ENCODE results near the gene TLE4. TPM values are rescaled to one million over a fixed set of nuclear protein-coding genes. Genes with fewer than 3 reads are reported as not detected.

TLE4 gene
- polyA plus RNA-seq, 3 donors, result 21.0 to 107 (median 21.7) TPM

DNA sequence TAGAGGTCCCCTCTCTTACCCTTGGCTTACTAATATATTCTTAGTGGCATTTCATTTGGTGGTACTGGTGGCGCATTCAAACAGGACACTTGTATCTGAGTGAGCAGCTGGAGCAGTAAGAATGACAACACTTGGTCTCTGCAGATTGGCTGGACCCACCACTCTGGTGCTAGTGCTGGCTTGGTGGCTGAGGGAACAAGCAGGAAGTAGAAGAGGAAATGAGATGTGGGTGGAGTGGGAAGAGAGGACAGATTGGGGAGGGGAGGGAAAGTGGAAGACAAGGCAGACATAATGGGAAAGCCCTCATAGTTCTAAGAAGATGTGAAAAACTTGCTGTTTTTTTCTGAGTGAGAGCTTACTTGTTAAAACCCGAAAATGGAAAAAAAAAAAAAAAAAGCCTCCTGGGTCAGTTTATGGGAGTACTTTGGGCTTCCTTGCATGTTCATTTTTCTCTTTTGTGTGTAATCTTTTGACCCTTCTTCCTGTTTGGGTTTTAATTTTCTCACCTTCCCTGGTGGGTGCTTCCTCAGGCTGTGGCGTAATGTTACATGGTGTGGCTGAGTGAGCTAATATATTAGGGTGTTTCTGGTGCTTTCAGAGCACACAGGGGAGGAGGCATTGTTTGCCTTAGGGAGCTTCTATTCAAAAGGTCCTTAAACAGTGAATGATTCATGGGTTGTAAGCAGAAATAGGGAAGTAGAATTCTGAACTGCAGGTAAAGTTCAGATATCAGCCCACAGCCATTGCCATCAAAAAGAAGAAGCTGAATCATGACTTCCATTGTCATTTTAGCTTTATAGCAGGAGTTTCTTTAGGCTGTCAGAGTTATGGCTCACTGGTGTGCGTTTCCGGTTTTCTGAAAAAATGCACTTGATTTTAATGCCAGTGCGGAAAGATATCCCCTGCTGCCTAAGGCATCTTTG lies 52.3 kb downstream of the TLE4 start:
- H3K4me3 ChIP-seq (replicated peaks in 1 of 3; ENCODE audit: low read depth in 2 of 3, low read length in 3 of 3), result peak overlapping the region in 2 of 3 experiments; percentile 20 to 64
- H3K9ac ChIP-seq (ENCODE audit: insufficient read depth, low read length, poor library complexity, severe bottlenecking), result peak overlapping the region; percentile 26
- DNase-seq, result peak; percentile 87 to 94 (median 90)

DNA sequence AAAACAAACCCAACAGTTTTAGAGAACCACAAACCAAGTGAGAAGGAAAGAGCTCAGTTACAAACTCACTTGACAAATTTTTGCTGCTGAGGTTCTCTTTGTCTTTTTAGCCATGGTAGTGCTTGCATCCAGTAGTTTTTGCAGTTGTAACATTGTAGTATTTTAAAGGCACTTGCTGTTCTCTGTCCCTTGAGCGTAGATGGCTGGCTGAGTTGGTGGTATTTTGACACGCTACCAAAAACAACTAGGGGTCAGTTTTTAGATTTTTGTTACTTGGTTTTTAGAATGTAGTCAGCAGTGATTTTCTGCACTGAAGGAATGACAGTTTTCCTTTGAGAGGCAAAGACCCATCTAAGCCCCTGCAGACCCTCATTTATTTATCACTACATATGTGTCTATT lies 58.0 kb downstream of the TLE4 start:
- no peak overlapping the region for H3K4me3 Mint-ChIP-seq
- TF ChIP-seq, protein P1, sequence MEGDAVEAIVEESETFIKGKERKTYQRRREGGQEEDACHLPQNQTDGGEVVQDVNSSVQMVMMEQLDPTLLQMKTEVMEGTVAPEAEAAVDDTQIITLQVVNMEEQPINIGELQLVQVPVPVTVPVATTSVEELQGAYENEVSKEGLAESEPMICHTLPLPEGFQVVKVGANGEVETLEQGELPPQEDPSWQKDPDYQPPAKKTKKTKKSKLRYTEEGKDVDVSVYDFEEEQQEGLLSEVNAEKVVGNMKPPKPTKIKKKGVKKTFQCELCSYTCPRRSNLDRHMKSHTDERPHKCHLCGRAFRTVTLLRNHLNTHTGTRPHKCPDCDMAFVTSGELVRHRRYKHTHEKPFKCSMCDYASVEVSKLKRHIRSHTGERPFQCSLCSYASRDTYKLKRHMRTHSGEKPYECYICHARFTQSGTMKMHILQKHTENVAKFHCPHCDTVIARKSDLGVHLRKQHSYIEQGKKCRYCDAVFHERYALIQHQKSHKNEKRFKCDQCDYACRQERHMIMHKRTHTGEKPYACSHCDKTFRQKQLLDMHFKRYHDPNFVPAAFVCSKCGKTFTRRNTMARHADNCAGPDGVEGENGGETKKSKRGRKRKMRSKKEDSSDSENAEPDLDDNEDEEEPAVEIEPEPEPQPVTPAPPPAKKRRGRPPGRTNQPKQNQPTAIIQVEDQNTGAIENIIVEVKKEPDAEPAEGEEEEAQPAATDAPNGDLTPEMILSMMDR (IDR thresholded peaks at IDR 0.05), result no peak
- H3K36me3 Mint-ChIP-seq, result peaks cover 30 to 50% of the 10 kb centered on the region in 2 donors
- no peak overlapping the region for H2AFZ ChIP-seq (ENCODE audit: insufficient read depth, low read depth, low read length, poor library complexity, severe bottlenecking)
- no peaks in the 10 kb centered on the region for H3K9me3 Mint-ChIP-seq
- H3K4me3 ChIP-seq (replicated peaks in 1 of 3; ENCODE audit: low read depth in 2 of 3, low read length in 3 of 3), result no peak overlapping the region
- WGBS (ENCODE audit: insufficient coverage), result 100% methylated on average over 2 of the region's 2 CpGs
- peaks cover 94% of the 10 kb centered on the region for H3K79me2 ChIP-seq (ENCODE audit: insufficient read depth, low read length)
- H3K27me3 Mint-ChIP-seq (ENCODE audit: low read depth in 3 of 3), result no peaks in the 10 kb centered on the region
- no peaks in the 10 kb centered on the region for H3K9me3 ChIP-seq (replicated peaks in 1 of 2; ENCODE audit: control insufficient read depth in 1 of 2, insufficient read depth in 1 of 2, low read length in 2 of 2)
- H3K4me1 ChIP-seq (ENCODE audit: control insufficient read depth in 1 of 2, insufficient read depth in 2 of 2, low read length in 2 of 2), result peaks cover 20 to 39% of the 10 kb centered on the region in 2 donors
- H3K36me3 ChIP-seq (replicated peaks in 1 of 2; ENCODE audit: control insufficient read depth in 1 of 2, insufficient read depth in 2 of 2, low read length in 2 of 2), result peaks cover 0 to 23% of the 10 kb centered on the region in 2 donors
- peaks cover 69% of the 10 kb centered on the region for H4K20me1 ChIP-seq (ENCODE audit: insufficient read depth, low read length)
- no peak overlapping the region for H3K9ac ChIP-seq (ENCODE audit: insufficient read depth, low read length, poor library complexity, severe bottlenecking)
- DNase-seq, result no peak
- H3K27ac ChIP-seq (ENCODE audit: low read depth in 1 of 2, low read length in 2 of 2), result no peak overlapping the region
- peaks cover 41% of the 10 kb centered on the region for H3K4me1 Mint-ChIP-seq
- H3K27ac Mint-ChIP-seq, result peak overlapping the region in 1 of 7 donors; percentile 23
- no peak overlapping the region for H3K4me2 ChIP-seq (replicated peaks; ENCODE audit: extremely low read depth, low read length, poor library complexity, severe bottlenecking)
- intact Hi-C loops (cut with micrococcal nuclease), result loop anchor here in 1 of 2 donors (5.0 kb wide), 1 partner anchor 47 kb away; no protein-coding TSS in a partner anchor
- H3K27me3 ChIP-seq (ENCODE audit: control insufficient read depth in 2 of 2, insufficient read depth in 2 of 2, low read length in 2 of 2), result no peaks in the 10 kb centered on the region

More for the DNA sequence above, 52.3 kb downstream of the TLE4 start:
- peak overlapping the region; percentile 91 to 99 (median 97) for H3K27ac Mint-ChIP-seq
- H3K27me3 Mint-ChIP-seq (ENCODE audit: low read depth in 3 of 3), result no peaks in the 10 kb centered on the region
- Histone ChIP-seq H3K27me3 (ENCODE audit: control insufficient read depth in 2 of 2, insufficient read depth in 2 of 2, low read length in 2 of 2) (no peaks in the 10 kb centered on the region), H4K20me1 (ENCODE audit: insufficient read depth, low read length) (peaks cover 56% of the 10 kb centered on the region), H3K4me1 (ENCODE audit: control insufficient read depth in 1 of 2, insufficient read depth in 2 of 2, low read length in 2 of 2) (peaks cover 32 to 51% of the 10 kb centered on the region in 2 donors), H3K4me2 (replicated peaks; ENCODE audit: extremely low read depth, low read length, poor library complexity, severe bottlenecking) (peak overlapping the region; percentile 56), H3K36me3 (replicated peaks in 1 of 2; ENCODE audit: control insufficient read depth in 1 of 2, insufficient read depth in 2 of 2, low read length in 2 of 2) (peaks cover 0 to 17% of the 10 kb centered on the region in 2 donors), H3K9me3 (replicated peaks in 1 of 2; ENCODE audit: control insufficient read depth in 1 of 2, insufficient read depth in 1 of 2, low read length in 2 of 2) (no peaks in the 10 kb centered on the region), H3K79me2 (ENCODE audit: insufficient read depth, low read length) (peaks cover 91% of the 10 kb centered on the region), H3K27ac (ENCODE audit: low read depth in 1 of 2, low read length in 2 of 2) (peak overlapping the region; percentile 66 to 88), H2AFZ (ENCODE audit: insufficient read depth, low read depth, low read length, poor library complexity, severe bottlenecking) (no peak overlapping the region)
- TF ChIP-seq, protein P1 (IDR thresholded peaks at IDR 0.05), result no peak
- 0% methylated on average over 1 of the region's 6 CpGs for WGBS (ENCODE audit: insufficient coverage)
- peaks cover 24 to 46% of the 10 kb centered on the region in 2 donors for H3K36me3 Mint-ChIP-seq
- H3K4me3 Mint-ChIP-seq, result peak overlapping the region; percentile 56 to 75
- peaks cover 0 to 3% (median 0%) of the 10 kb centered on the region in 7 donors for H3K9me3 Mint-ChIP-seq
- intact Hi-C loops (cut with micrococcal nuclease), result loop anchor here in 1 of 2 donors (2.0 kb wide), 1 partner anchor 53 kb away; the partner anchor contains the start of gene TLE4
- H3K4me1 Mint-ChIP-seq, result peaks cover 52% of the 10 kb centered on the region

Measured in CD14-positive monocyte (primary cell).